ENCODE data around the gene ADAM19.

Gene ADAM19

GRCh38 chr5:157516626-157517325 is 58.8 kb downstream of the ADAM19 start:
- H3K36me3 ChIP-seq: no peaks in the 10 kb centered on the region
- no peak for TF ChIP-seq CTCF (IDR thresholded peaks at IDR 0.05; ENCODE audit: low read depth, low read length)
- no peaks in the 10 kb centered on the region for H3K27me3 ChIP-seq (ENCODE audit: insufficient read depth, low read depth, severe bottlenecking)
- no peak overlapping the region for H3K27ac ChIP-seq
- H3K9me3 ChIP-seq (ENCODE audit: severe bottlenecking): no peaks in the 10 kb centered on the region
- DNase-seq: no peak
- H3K4me3 ChIP-seq (ENCODE audit: low read depth, low read length): no peak overlapping the region

DNA sequence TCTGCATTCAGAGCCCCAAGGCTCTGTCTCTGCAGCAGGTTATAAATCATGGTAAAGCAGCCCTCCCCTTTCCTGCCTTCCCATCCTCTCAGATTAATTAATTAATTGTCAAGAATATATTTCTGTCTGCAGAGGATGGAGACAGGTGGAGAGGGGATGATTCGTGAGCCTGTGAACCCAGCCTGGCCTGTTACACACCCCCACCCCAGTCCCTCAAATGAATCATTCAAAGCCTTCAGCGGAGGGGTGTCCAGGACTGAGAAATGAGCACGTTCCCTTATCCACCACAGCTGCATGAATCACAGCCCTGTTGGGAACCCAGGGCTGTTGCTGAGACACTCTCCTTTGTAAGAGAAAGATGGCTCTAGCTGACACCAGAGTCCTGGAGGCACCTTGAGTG is 59.6 kb downstream of the ADAM19 start:
- no peak for TF ChIP-seq CTCF (IDR thresholded peaks at IDR 0.05; ENCODE audit: low read depth, low read length)
- H3K4me3 ChIP-seq (ENCODE audit: low read depth, low read length): no peak overlapping the region
- H3K9me3 ChIP-seq (ENCODE audit: severe bottlenecking): no peaks in the 10 kb centered on the region
- DNase-seq: peak; percentile 23
- H3K27me3 ChIP-seq (ENCODE audit: insufficient read depth, low read depth, severe bottlenecking): no peaks in the 10 kb centered on the region
- no peak overlapping the region for H3K27ac ChIP-seq
- H3K36me3 ChIP-seq: no peaks in the 10 kb centered on the region

DNA sequence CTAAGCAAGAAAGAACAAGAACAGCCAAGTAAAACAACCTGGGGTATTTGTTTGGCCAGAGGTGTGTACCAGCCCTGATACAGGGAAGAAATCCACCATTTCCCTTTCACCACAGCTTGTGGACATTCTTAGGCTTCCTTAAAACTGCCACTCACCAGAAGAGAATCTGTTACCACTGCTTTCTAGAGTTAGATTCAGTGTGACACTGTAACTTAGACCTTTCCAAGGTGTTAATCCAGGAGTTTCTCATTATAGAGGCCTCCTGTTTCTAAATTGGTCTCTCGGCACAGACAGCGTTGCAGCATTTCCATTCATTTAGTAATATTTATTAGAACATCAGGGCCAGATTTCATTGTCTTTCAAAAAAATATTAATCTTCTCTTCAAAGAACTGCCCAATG is 60.6 kb downstream of the ADAM19 start:
- no peak for TF ChIP-seq CTCF (IDR thresholded peaks at IDR 0.05; ENCODE audit: low read depth, low read length)
- Histone ChIP-seq H3K27me3 (ENCODE audit: insufficient read depth, low read depth, severe bottlenecking) (no peaks in the 10 kb centered on the region), H3K36me3 (no peaks in the 10 kb centered on the region), H3K4me3 (ENCODE audit: low read depth, low read length) (no peak overlapping the region), H3K27ac (no peak overlapping the region), H3K9me3 (ENCODE audit: severe bottlenecking) (no peaks in the 10 kb centered on the region)
- no peak for DNase-seq

DNA sequence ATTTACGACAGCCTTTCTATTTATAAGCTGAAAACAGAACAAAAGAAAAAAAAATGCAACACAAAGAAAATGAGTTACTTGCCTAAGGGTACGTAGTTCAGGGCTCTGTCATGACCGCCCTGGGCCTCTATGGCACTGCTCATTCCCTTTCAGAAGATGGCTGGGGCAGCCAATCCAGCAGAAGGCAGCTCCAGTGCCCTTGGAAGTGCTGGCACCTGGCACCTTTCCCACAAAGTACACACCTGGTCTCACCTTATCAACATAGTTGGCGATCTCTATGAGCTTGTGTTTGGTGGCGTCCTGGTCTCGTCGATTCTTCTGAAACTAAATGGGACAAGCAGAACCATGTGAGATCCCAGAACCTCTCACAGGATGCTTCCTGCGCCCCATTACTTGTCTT is 62.4 kb downstream of the ADAM19 start:
- Histone ChIP-seq H3K36me3 (0 out of 2 replicates have a peak, but pooled peaks cover 3% of the 10 kb centered on the region), H3K9me3 (ENCODE audit: severe bottlenecking) (no peaks in the 10 kb centered on the region), H3K27me3 (ENCODE audit: insufficient read depth, low read depth, severe bottlenecking) (no peaks in the 10 kb centered on the region), H3K4me3 (ENCODE audit: low read depth, low read length) (no peak overlapping the region), H3K27ac (no peak overlapping the region)
- TF ChIP-seq CTCF (IDR thresholded peaks at IDR 0.05; ENCODE audit: low read depth, low read length): no peak
- no peak for DNase-seq

DNA sequence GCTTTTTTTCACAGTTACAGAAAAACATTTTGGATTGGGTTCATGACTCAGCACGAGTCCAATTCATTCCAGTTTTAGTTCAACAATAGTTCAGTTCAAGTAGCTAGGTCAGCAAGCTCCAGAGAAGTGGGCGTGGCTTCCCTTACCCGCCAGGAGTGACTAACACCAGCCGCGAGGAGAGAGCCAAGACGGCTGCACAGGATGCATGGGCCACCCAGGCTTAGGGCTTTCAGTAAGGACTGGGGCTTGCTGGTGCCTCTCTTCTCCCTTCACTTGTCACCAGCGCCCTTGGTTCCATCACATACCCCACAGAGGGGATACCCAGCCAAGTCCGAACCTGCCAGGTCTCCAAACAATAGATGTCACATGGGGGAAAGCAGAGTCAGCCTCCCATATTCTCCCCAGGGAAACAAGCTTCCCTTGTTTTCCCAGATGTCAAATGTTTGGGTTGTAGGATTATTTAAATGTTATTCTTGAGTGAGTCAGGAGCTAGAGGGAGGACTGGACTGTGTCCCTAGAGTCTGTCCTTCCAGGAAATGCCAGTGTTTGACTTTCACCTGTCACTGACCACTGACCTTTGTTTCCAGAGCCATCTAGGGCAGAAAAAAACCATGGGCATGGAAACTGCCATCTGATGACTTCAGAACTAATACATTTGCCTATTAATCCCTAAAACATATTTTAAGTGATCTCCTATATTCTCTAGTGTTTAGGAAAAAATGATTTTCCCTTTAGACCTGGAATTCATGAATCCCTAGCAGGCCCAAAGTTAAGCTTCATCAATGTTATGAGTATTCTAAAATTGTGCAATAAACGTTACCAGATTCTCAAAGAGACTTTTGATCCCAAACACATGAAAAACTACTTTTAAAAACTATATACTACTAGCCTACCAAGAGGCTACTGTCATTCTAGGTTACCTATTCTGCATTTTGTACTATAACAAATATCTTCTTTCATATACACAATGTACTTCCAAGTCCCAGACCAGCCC is 63.6 kb downstream of the ADAM19 start:
- H3K27me3 ChIP-seq (ENCODE audit: insufficient read depth, low read depth, severe bottlenecking): no peaks in the 10 kb centered on the region
- no peak for DNase-seq
- 0 out of 2 replicates have a peak, but pooled peaks cover 3% of the 10 kb centered on the region for H3K36me3 ChIP-seq

More for the DNA sequence above, 63.6 kb downstream of the ADAM19 start:
- TF ChIP-seq CTCF (IDR thresholded peaks at IDR 0.05; ENCODE audit: low read depth, low read length): no peak
- H3K9me3 ChIP-seq (ENCODE audit: severe bottlenecking): no peaks in the 10 kb centered on the region
- no peak overlapping the region for H3K27ac ChIP-seq
- no peak overlapping the region for H3K4me3 ChIP-seq (ENCODE audit: low read depth, low read length)

Data from WERI-Rb-1 (cell line).